SK-N-SH treated with all-trans-retinoic acid at 6 μM for 48 hours (cell line): ENCODE measurements around the gene CELSR2.
"Not testable (repeated sequence)": the region's sequence is repeated elsewhere in the genome, so short reads cannot be mapped to it uniquely, and the experiment has no call there.

Source experiments
- ATAC-seq: fragments of 200-7000 bp; cut with Tn5 transposase; 3 replicates; pipeline ENCODE4 v1.9.1; 2020; ENCODE audit warnings: mild to moderate bottlenecking, moderate library complexity
- ARNTL ChIP-seq: fragments of 450-650 bp; formaldehyde crosslinking; IDR thresholded peaks from 2 replicates; pipeline ENCODE4 v1.5.0; 2020; ENCODE audit warnings: low read depth, mild to moderate bottlenecking, moderate library complexity, borderline replicate concordance
- BACH2 ChIP-seq: fragments of 250-450 bp; sonication (Bioruptor Pico); IDR thresholded peaks from 2 replicates; pipeline ENCODE4 v1.9.0; 2021; ENCODE audit warnings: mild to moderate bottlenecking, borderline replicate concordance
- CSDC2 ChIP-seq: fragments of 250-450 bp; sonication (Bioruptor Pico); IDR thresholded peaks from 2 replicates; pipeline ENCODE4 v1.5.0; 2020; ENCODE audit warnings: mild to moderate bottlenecking, moderate library complexity
- ESRRG ChIP-seq: fragments of 250-450 bp; sonication (Bioruptor Pico); IDR thresholded peaks from 2 replicates; pipeline ENCODE4 v1.6.1; 2021; ENCODE audit warnings: mild to moderate bottlenecking
- GLIS3 ChIP-seq: fragments of 250-450 bp; sonication (Bioruptor Pico); IDR thresholded peaks from 2 replicates; pipeline ENCODE4 v1.5.0; 2020; ENCODE audit warnings: mild to moderate bottlenecking, moderate library complexity
- ISL1 ChIP-seq: fragments of 250-450 bp; sonication (Bioruptor Pico); IDR thresholded peaks from 2 replicates; pipeline ENCODE4 v2.1.2; 2022; ENCODE audit warnings: mild to moderate bottlenecking, moderate library complexity
- OSR1 ChIP-seq: fragments of 250-450 bp; sonication (Bioruptor Pico); IDR thresholded peaks from 2 replicates; pipeline ENCODE4 v1.8.0; 2022; ENCODE audit warnings: moderate library complexity, mild to moderate bottlenecking, inconsistent platforms
- POU6F1 ChIP-seq: fragments of 250-450 bp; sonication (Bioruptor Pico); IDR thresholded peaks from 2 replicates; pipeline ENCODE4 v1.8.0; 2021; ENCODE audit warnings: low read depth, mild to moderate bottlenecking, moderate library complexity, borderline replicate concordance
- PPARA ChIP-seq: fragments of 250-450 bp; sonication (Bioruptor Pico); IDR thresholded peaks from 2 replicates; pipeline ENCODE4 v1.5.0; 2020; ENCODE audit warnings: mild to moderate bottlenecking, borderline replicate concordance
- SNAI2 ChIP-seq: fragments of 250-450 bp; sonication (Bioruptor Pico); IDR thresholded peaks from 2 replicates; pipeline ENCODE4 v1.5.0; 2020; ENCODE audit warnings: mild to moderate bottlenecking, moderate library complexity
- TCF4 ChIP-seq: fragments of 250-450 bp; sonication (Bioruptor Pico); IDR thresholded peaks from 2 replicates; pipeline ENCODE4 v1.8.0; 2021; ENCODE audit warnings: mild to moderate bottlenecking, moderate library complexity, borderline replicate concordance
- TOX ChIP-seq: fragments of 250-450 bp; sonication (Bioruptor Pico); IDR thresholded peaks from 2 replicates; pipeline ENCODE4 v1.8.0; 2021; ENCODE audit warnings: mild to moderate bottlenecking, moderate library complexity, borderline replicate concordance
- TSHZ2 ChIP-seq: fragments of 250-450 bp; sonication (Bioruptor Pico); IDR thresholded peaks from 2 replicates; pipeline ENCODE4 v1.5.0; 2020; ENCODE audit warnings: mild to moderate bottlenecking, moderate library complexity
- ZC3H10 ChIP-seq: fragments of 250-450 bp; sonication (Bioruptor Pico); IDR thresholded peaks from 2 replicates; pipeline ENCODE4 v1.5.1; 2021; ENCODE audit warnings: mild to moderate bottlenecking, moderate library complexity
- ZFP3 ChIP-seq: fragments of 250-450 bp; sonication (Bioruptor Pico); IDR thresholded peaks from 2 replicates; pipeline ENCODE4 v1.5.0; 2020; ENCODE audit warnings: mild to moderate bottlenecking, moderate library complexity
- ZFP30 ChIP-seq: fragments of 450-650 bp; formaldehyde crosslinking; IDR thresholded peaks from 2 replicates; pipeline ENCODE4 v1.5.0; 2022; ENCODE audit warnings: mild to moderate bottlenecking, moderate library complexity
- ZNF70 ChIP-seq: fragments of 450-650 bp; formaldehyde crosslinking; IDR thresholded peaks from 2 replicates; pipeline ENCODE4 v1.5.0; 2020; ENCODE audit warnings: mild to moderate bottlenecking, moderate library complexity
- ZNF8 ChIP-seq: fragments of 450-650 bp; formaldehyde crosslinking; IDR thresholded peaks from 2 replicates; pipeline ENCODE4 v1.5.0; 2020; ENCODE audit warnings: mild to moderate bottlenecking, moderate library complexity
- TF ChIP-seq, protein P1 (sequence below): fragments of 250-450 bp; sonication (Bioruptor Pico); IDR thresholded peaks from 2 replicates; pipeline ENCODE4 v1.5.1; 2021; ENCODE audit warnings: mild to moderate bottlenecking, moderate library complexity
- TF ChIP-seq, protein P2 (sequence below): fragments of 250-450 bp; sonication (Bioruptor Pico); IDR thresholded peaks from 2 replicates; pipeline ENCODE4 v1.5.1; 2020; ENCODE audit warnings: low read depth, mild to moderate bottlenecking, moderate library complexity
- TF ChIP-seq, protein P3 (sequence below): fragments of 250-450 bp; sonication (Bioruptor Pico); IDR thresholded peaks from 2 replicates; pipeline ENCODE4 v1.8.0; 2020; ENCODE audit warnings: mild to moderate bottlenecking, moderate library complexity, borderline replicate concordance

Gene CELSR2

GRCh38 chr1:109304226-109304920, 55.0 kb downstream of the CELSR2 start:
- TF ChIP-seq POU6F1 (CRISPR knock-in tag) (no peak), ESRRG (CRISPR knock-in tag) (no peak), TCF4 (no peak), ZC3H10 (CRISPR knock-in tag) (no peak), ZFP30 (CRISPR knock-in tag) (no peak), ARNTL (CRISPR knock-in tag) (no peak)
- TF ChIP-seq, protein P1, sequence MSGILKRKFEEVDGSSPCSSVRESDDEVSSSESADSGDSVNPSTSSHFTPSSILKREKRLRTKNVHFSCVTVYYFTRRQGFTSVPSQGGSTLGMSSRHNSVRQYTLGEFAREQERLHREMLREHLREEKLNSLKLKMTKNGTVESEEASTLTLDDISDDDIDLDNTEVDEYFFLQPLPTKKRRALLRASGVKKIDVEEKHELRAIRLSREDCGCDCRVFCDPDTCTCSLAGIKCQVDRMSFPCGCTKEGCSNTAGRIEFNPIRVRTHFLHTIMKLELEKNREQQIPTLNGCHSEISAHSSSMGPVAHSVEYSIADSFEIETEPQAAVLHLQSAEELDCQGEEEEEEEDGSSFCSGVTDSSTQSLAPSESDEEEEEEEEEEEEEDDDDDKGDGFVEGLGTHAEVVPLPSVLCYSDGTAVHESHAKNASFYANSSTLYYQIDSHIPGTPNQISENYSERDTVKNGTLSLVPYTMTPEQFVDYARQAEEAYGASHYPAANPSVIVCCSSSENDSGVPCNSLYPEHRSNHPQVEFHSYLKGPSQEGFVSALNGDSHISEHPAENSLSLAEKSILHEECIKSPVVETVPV: no peak
- ATAC-seq: no peak

- ATAC-seq: not testable (repeated sequence)
Measured at GRCh38 chr1:109305991-109306390, 56.7 kb downstream of the CELSR2 start.

GRCh38 chr1:109306832-109307273, 57.5 kb downstream of the CELSR2 start, which contains the start of gene MYBPHL:
TSS of gene MYBPHL (minus strand) at chr1:109307011. CDS start at chr1:109306991, 20 bp downstream.
- TF ChIP-seq TSHZ2 (CRISPR knock-in tag) (no peak), ZFP3 (no peak), ZC3H10 (CRISPR knock-in tag) (no peak), ZNF8 (CRISPR knock-in tag) (no peak), BACH2 (CRISPR knock-in tag) (no peak), OSR1 (CRISPR knock-in tag) (no peak), PPARA (CRISPR knock-in tag) (no peak), ARNTL (CRISPR knock-in tag) (no peak), TOX (CRISPR knock-in tag) (no peak), TCF4 (no peak), CSDC2 (CRISPR knock-in tag) (no peak), POU6F1 (CRISPR knock-in tag) (no peak), SNAI2 (CRISPR knock-in tag) (no peak), ISL1 (CRISPR knock-in tag) (no peak), GLIS3 (CRISPR knock-in tag) (no peak), ZNF70 (CRISPR knock-in tag) (no peak)
- TF ChIP-seq, protein P1: no peak
- TF ChIP-seq, protein P2, sequence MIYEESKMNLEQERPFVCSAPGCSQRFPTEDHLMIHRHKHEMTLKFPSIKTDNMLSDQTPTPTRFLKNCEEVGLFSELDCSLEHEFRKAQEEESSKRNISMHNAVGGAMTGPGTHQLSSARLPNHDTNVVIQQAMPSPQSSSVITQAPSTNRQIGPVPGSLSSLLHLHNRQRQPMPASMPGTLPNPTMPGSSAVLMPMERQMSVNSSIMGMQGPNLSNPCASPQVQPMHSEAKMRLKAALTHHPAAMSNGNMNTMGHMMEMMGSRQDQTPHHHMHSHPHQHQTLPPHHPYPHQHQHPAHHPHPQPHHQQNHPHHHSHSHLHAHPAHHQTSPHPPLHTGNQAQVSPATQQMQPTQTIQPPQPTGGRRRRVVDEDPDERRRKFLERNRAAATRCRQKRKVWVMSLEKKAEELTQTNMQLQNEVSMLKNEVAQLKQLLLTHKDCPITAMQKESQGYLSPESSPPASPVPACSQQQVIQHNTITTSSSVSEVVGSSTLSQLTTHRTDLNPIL (CRISPR knock-in tag): no peak
- TF ChIP-seq, protein P3, sequence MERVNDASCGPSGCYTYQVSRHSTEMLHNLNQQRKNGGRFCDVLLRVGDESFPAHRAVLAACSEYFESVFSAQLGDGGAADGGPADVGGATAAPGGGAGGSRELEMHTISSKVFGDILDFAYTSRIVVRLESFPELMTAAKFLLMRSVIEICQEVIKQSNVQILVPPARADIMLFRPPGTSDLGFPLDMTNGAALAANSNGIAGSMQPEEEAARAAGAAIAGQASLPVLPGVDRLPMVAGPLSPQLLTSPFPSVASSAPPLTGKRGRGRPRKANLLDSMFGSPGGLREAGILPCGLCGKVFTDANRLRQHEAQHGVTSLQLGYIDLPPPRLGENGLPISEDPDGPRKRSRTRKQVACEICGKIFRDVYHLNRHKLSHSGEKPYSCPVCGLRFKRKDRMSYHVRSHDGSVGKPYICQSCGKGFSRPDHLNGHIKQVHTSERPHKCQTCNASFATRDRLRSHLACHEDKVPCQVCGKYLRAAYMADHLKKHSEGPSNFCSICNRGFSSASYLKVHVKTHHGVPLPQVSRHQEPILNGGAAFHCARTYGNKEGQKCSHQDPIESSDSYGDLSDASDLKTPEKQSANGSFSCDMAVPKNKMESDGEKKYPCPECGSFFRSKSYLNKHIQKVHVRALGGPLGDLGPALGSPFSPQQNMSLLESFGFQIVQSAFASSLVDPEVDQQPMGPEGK (CRISPR knock-in tag): no peak
- no peak for ATAC-seq
